GM23338 (cell line): ENCODE measurements around the gene PTH2. TPM values are rescaled to one million over a fixed set of nuclear protein-coding genes. Genes with fewer than 3 reads are reported as not detected.

Source experiments
- ATAC-seq: fragments of 200-7000 bp; cut with Tn5 transposase; 3 replicates; pipeline ENCODE4 v1.9.1; 2020
- DNase-seq: peaks from one replicate; pipeline ENCODE4 v3.0.0-alpha.2; 2015; ENCODE audit warnings: low spot score
- H2AFZ ChIP-seq: fragments of 200-600 bp; sonication (generic); 2 replicates; pipeline ENCODE4 v1.8.0; 2016; ENCODE audit warnings: antibody characterized with exemption, mild to moderate bottlenecking, moderate library complexity
- H3F3A ChIP-seq: fragments of 200-600 bp; sonication (generic); replicated peaks from 2 replicates; pipeline ENCODE4 v1.8.0; 2017; ENCODE audit warnings: antibody characterized with exemption, mixed run types, low read depth
- H3K27ac ChIP-seq: fragments of 200-600 bp; sonication (generic); 2 replicates; pipeline ENCODE4 v1.6.1; 2016; ENCODE audit warnings: low read depth
- H3K27me3 ChIP-seq: fragments of 200-600 bp; sonication (generic); 2 replicates; pipeline ENCODE4 v1.8.0; 2016; ENCODE audit warnings: mild to moderate bottlenecking, mixed run types, moderate library complexity; ENCODE audit not compliant: insufficient read depth
- H3K36me3 ChIP-seq: fragments of 200-600 bp; sonication (generic); 2 replicates; pipeline ENCODE4 v1.8.0; 2016; ENCODE audit warnings: mild to moderate bottlenecking; ENCODE audit not compliant: insufficient read depth
- H3K4me1 ChIP-seq: fragments of 200-600 bp; sonication (generic); 2 replicates; pipeline ENCODE4 v1.8.0; 2016; ENCODE audit warnings: mild to moderate bottlenecking, moderate library complexity; ENCODE audit not compliant: insufficient read depth
- H3K4me2 ChIP-seq: fragments of 200-600 bp; sonication (generic); 2 replicates; pipeline ENCODE4 v1.7.1; 2017; ENCODE audit warnings: mixed run types
- H3K4me3 ChIP-seq: fragments of 200-600 bp; sonication (generic); 2 replicates; pipeline ENCODE4 v1.6.1; 2016; ENCODE audit warnings: mixed run types
- H3K79me2 ChIP-seq: fragments of 200-600 bp; sonication (generic); replicated peaks from 2 replicates; pipeline ENCODE4 v1.8.0; 2017; ENCODE audit warnings: mild to moderate bottlenecking; ENCODE audit not compliant: insufficient read depth
- H3K9me2 ChIP-seq: fragments of 200-600 bp; sonication (generic); 2 replicates; pipeline ENCODE4 v1.8.0; 2017; ENCODE audit not compliant: insufficient read depth
- H4K20me1 ChIP-seq: fragments of 200-600 bp; sonication (generic); replicated peaks from 2 replicates; pipeline ENCODE4 v1.8.0; 2017; ENCODE audit warnings: mild to moderate bottlenecking; ENCODE audit not compliant: insufficient read depth
- H3K27ac Mint-ChIP-seq: 2 replicates; pipeline ENCODE4 v1.8.0; 2020; ENCODE audit warnings: inconsistent platforms, mild to moderate bottlenecking, moderate library complexity, mixed read lengths
- H3K27me3 Mint-ChIP-seq: 3 replicates; pipeline ENCODE4 v1.8.0; 2022; ENCODE audit warnings: low read depth, mild to moderate bottlenecking, moderate library complexity, mixed read lengths, inconsistent platforms; ENCODE audit not compliant: insufficient read depth, poor library complexity
- H3K36me3 Mint-ChIP-seq: 3 replicates; pipeline ENCODE4 v1.8.0; 2021; ENCODE audit warnings: low read depth, mild to moderate bottlenecking, inconsistent platforms, moderate library complexity, mixed read lengths
- H3K4me1 Mint-ChIP-seq: 3 replicates; pipeline ENCODE4 v1.8.0; 2020; ENCODE audit warnings: mild to moderate bottlenecking, inconsistent platforms, mixed read lengths
- H3K4me3 Mint-ChIP-seq: 3 replicates; pipeline ENCODE4 v1.8.0; 2021; ENCODE audit warnings: moderate library complexity, mild to moderate bottlenecking, inconsistent platforms, mixed read lengths
- H3K9me3 Mint-ChIP-seq: 3 replicates; pipeline ENCODE4 v1.8.0; 2020; ENCODE audit warnings: moderate library complexity, mild to moderate bottlenecking, inconsistent platforms, mixed read lengths
- CREB1 ChIP-seq: fragments of 250-450 bp; sonication (Bioruptor Pico); IDR thresholded peaks from 2 replicates; pipeline ENCODE4 v1.5.0; 2020; ENCODE audit warnings: low read depth, mild to moderate bottlenecking, moderate library complexity
- CTCF ChIP-seq, 2 experiments: fragments of 200-600 bp in 1 of 2; sonication (generic) in 1 of 2; conservative IDR thresholded peaks; 2 replicates each; pipeline versions ENCODE4 v1.5.1 to v1.6.1; 2016 to 2017; ENCODE audit warnings: antibody characterized with exemption in 2 of 2, low read depth in 2 of 2, mild to moderate bottlenecking in 2 of 2, moderate library complexity in 1 of 2
- ETS1 ChIP-seq: IDR thresholded peaks from 2 replicates; pipeline ENCODE4 v1.6.1; 2016; ENCODE audit warnings: antibody characterized with exemption
- EZH2 ChIP-seq: fragments of 200-600 bp; sonication (generic); IDR thresholded peaks from one replicate; pipeline ENCODE4 v1.8.0; 2017; ENCODE audit warnings: antibody characterized with exemption, mild to moderate bottlenecking, low read depth; ENCODE audit not compliant: unreplicated experiment
- EZH2phosphoT487 ChIP-seq: fragments of 200-600 bp; sonication (generic); IDR thresholded peaks from one replicate; pipeline ENCODE4 v1.8.1; 2018; ENCODE audit warnings: antibody characterized with exemption; ENCODE audit not compliant: unreplicated experiment
- JUNB ChIP-seq: IDR thresholded peaks from one replicate; pipeline ENCODE4 v1.6.1; 2016; ENCODE audit warnings: antibody characterized with exemption; ENCODE audit not compliant: unreplicated experiment
- NANOG ChIP-seq: IDR thresholded peaks from 2 replicates; pipeline ENCODE4 v1.6.1; 2016; ENCODE audit warnings: antibody characterized with exemption, borderline replicate concordance
- POLR2AphosphoS5 ChIP-seq: IDR thresholded peaks from 2 replicates; pipeline ENCODE4 v1.6.1; 2016; ENCODE audit warnings: antibody characterized with exemption, low read depth
- REST ChIP-seq: IDR thresholded peaks from one replicate; pipeline ENCODE4 v1.6.1; 2018; ENCODE audit warnings: antibody characterized with exemption; ENCODE audit not compliant: unreplicated experiment
- STAT1 ChIP-seq: IDR thresholded peaks from one replicate; pipeline ENCODE4 v1.6.1; 2016; ENCODE audit warnings: antibody characterized with exemption; ENCODE audit not compliant: unreplicated experiment
- ZNF114 ChIP-seq: fragments of 250-450 bp; sonication (Bioruptor Pico); IDR thresholded peaks from 2 replicates; pipeline ENCODE4 v1.5.0; 2020; ENCODE audit warnings: mild to moderate bottlenecking, moderate library complexity
- ZNF331 ChIP-seq: fragments of 250-450 bp; sonication (Bioruptor Pico); IDR thresholded peaks from 2 replicates; pipeline ENCODE4 v1.5.0; 2020; ENCODE audit warnings: low read depth, mild to moderate bottlenecking, moderate library complexity
- ZNF462 ChIP-seq: fragments of 250-450 bp; sonication (Bioruptor Pico); IDR thresholded peaks from 2 replicates; pipeline ENCODE4 v1.5.0; 2020; ENCODE audit warnings: mild to moderate bottlenecking, moderate library complexity
- polyA plus RNA-seq: library from polyadenylated mRNA; unstranded; fragments of >200 nt; fragmentation: Nextera tagmentation; extraction: Ambion mirVana; gene quantifications from 2 replicates; pipeline ENCODE4 v1.2.1, GENCODE V29; 2016
- total RNA-seq: library from RNA; depleted of rRNA; stranded (reverse); fragments of >200 nt; shearing (Covaris generic); gene quantifications from 2 replicates; pipeline ENCODE4 v1.2.3, GENCODE V29; 2014

The PTH2 gene
- total and polyA plus RNA-seq, 2 experiments from 2014 or later: 1.6 TPM; not detected in 1

GRCh38 chr19:49443366-49444099, 20.3 kb upstream of the PTH2 start:
- Histone ChIP-seq H3K4me2 (peak overlapping the region; percentile 99), H2AFZ (peak overlapping the region; percentile 100), H3K27ac (peak overlapping the region; percentile 93; the same call in 1 of the 2 replicates), H4K20me1 (peaks cover 4% of the 10 kb centered on the region; the same call in 1 of the 2 replicates), H3K4me3 (peak overlapping the region; percentile 94), H3F3A (peaks cover 23% of the 10 kb centered on the region), H3K79me2 (no peaks in the 10 kb centered on the region), H3K27me3 (peaks cover 34% of the 10 kb centered on the region), H3K9me2 (no peaks in the 10 kb centered on the region), H3K4me1 (peaks cover 21% of the 10 kb centered on the region), H3K36me3 (peaks cover 3% of the 10 kb centered on the region; the same call in 1 of the 2 replicates)
- peaks cover 5% of the 10 kb centered on the region; the same call in 2 of the 3 replicates for H3K9me3 Mint-ChIP-seq
- peaks cover 32% of the 10 kb centered on the region for H3K4me1 Mint-ChIP-seq
- peak overlapping the region; percentile 66 for H3K4me3 Mint-ChIP-seq
- H3K36me3 Mint-ChIP-seq: peaks cover 27% of the 10 kb centered on the region
- DNase-seq (peak; percentile 98), ATAC-seq (peak; percentile 66)
- H3K27ac Mint-ChIP-seq: no peak overlapping the region
- H3K27me3 Mint-ChIP-seq: peaks cover 69% of the 10 kb centered on the region
- peak; percentile 80 to 92 for TF ChIP-seq CTCF (conservative IDR thresholded peaks at IDR 0.05; ENCODE audit: low read depth in 2 of 2)
- TF ChIP-seq CREB1: peak; percentile 72
- TF ChIP-seq REST: peak; percentile 5
- TF ChIP-seq ZNF331 (CRISPR knock-in tag): no peak
- peak; percentile 99 for TF ChIP-seq ETS1
- no peak for TF ChIP-seq ZNF114 (CRISPR knock-in tag)
- TF ChIP-seq NANOG: no peak
- TF ChIP-seq JUNB: no peak
- TF ChIP-seq STAT1: no peak
- TF ChIP-seq EZH2phosphoT487: no peak
- TF ChIP-seq POLR2AphosphoS5: no peak
- no peak for TF ChIP-seq EZH2
- no peak for TF ChIP-seq ZNF462 (CRISPR knock-in tag)
